RWPE2 (cell line): ENCODE results near the gene ABL1.

Experiments used
- ATAC-seq: fragments of 200-7000 bp; cut with Tn5 transposase; 3 replicates; pipeline ENCODE4 v1.9.1; 2021; ENCODE audit warnings: low read depth
- DNase-seq: peaks from one replicate; pipeline ENCODE4 v3.0.0-alpha.2; 2020; ENCODE audit warnings: low spot score
- H3K27ac ChIP-seq: fragments of 450-650 bp; 2 replicates; pipeline ENCODE4 v1.5.1; 2017; ENCODE audit warnings: mild to moderate bottlenecking; ENCODE audit not compliant: poor library complexity, severe bottlenecking
- H3K27me3 ChIP-seq: fragments of 250-450 bp; sonication (Bioruptor Pico); 2 replicates; pipeline ENCODE4 v1.5.1; 2021; ENCODE audit warnings: mild to moderate bottlenecking, moderate library complexity; ENCODE audit not compliant: insufficient read depth, poor library complexity, severe bottlenecking
- H3K36me3 ChIP-seq: fragments of 250-450 bp; sonication (Bioruptor Pico); 2 replicates; pipeline ENCODE4 v1.5.1; 2020; ENCODE audit warnings: low read depth, mild to moderate bottlenecking, moderate library complexity
- H3K4me1 ChIP-seq: fragments of 250-450 bp; sonication (Bioruptor Pico); 2 replicates; pipeline ENCODE4 v1.5.1; 2021; ENCODE audit warnings: mild to moderate bottlenecking, moderate library complexity; ENCODE audit not compliant: insufficient read depth, poor library complexity, severe bottlenecking
- H3K4me3 ChIP-seq: fragments of 250-450 bp; sonication (Bioruptor Pico); 2 replicates; pipeline ENCODE4 v1.5.1; 2021; ENCODE audit warnings: mild to moderate bottlenecking, moderate library complexity; ENCODE audit not compliant: severe bottlenecking
- H3K9me3 ChIP-seq: fragments of 250-450 bp; sonication (Bioruptor Pico); 2 replicates; pipeline ENCODE4 v1.5.1; 2021; ENCODE audit warnings: mild to moderate bottlenecking, moderate library complexity; ENCODE audit not compliant: severe bottlenecking
- CTCF ChIP-seq: fragments of 450-650 bp; IDR thresholded peaks from one replicate; pipeline ENCODE4 v1.5.1; 2017; ENCODE audit warnings: mild to moderate bottlenecking, moderate library complexity; ENCODE audit not compliant: poor library complexity, severe bottlenecking

The ABL1 gene

GRCh38 chr9:130898552-130898852 lies 63.4 kb downstream of the ABL1 start:
- no peak for ATAC-seq

GRCh38 chr9:130899051-130899748 lies 64.1 kb downstream of the ABL1 start:
- ATAC-seq (no peak), DNase-seq (no peak)
- TF ChIP-seq CTCF, result no peak
- Histone ChIP-seq H3K9me3 (peaks cover 10% of the 10 kb centered on the region), H3K4me1 (no peaks in the 10 kb centered on the region), H3K4me3 (no peak overlapping the region), H3K36me3 (no peaks in the 10 kb centered on the region), H3K27me3 (no peaks in the 10 kb centered on the region), H3K27ac (no peak overlapping the region)

More at GRCh38 chr9:130898552-130898852, 63.4 kb downstream of the ABL1 start:
- Histone ChIP-seq H3K9me3 (peaks cover 10% of the 10 kb centered on the region), H3K36me3 (no peaks in the 10 kb centered on the region), H3K4me1 (no peaks in the 10 kb centered on the region), H3K27me3 (no peaks in the 10 kb centered on the region), H3K27ac (no peak overlapping the region), H3K4me3 (no peak overlapping the region)
- no peak for DNase-seq
- TF ChIP-seq CTCF, result no peak

- ATAC-seq, result no peak
- no peaks in the 10 kb centered on the region for H3K4me1 ChIP-seq
- no peaks in the 10 kb centered on the region for H3K36me3 ChIP-seq
- DNase-seq, result no peak
- H3K27me3 ChIP-seq, result no peaks in the 10 kb centered on the region
- H3K4me3 ChIP-seq, result no peak overlapping the region
- no peak overlapping the region for H3K27ac ChIP-seq
- no peak for TF ChIP-seq CTCF
- peaks cover 7% of the 10 kb centered on the region for H3K9me3 ChIP-seq
These were observed 65.8 kb downstream of the ABL1 start for GRCh38 chr9:130900701-130901497.

GRCh38 chr9:130901498-130902203 lies 66.6 kb downstream of the ABL1 start:
- peak; percentile 18; the same call in 1 of the 3 replicates for ATAC-seq
- Histone ChIP-seq H3K4me3 (no peak overlapping the region), H3K27me3 (no peaks in the 10 kb centered on the region), H3K27ac (no peak overlapping the region), H3K4me1 (no peaks in the 10 kb centered on the region), H3K9me3 (peaks cover 7% of the 10 kb centered on the region), H3K36me3 (no peaks in the 10 kb centered on the region)
- TF ChIP-seq CTCF, result no peak
- no peak for DNase-seq
